ENCODE data around the gene MTFMT.

DNA sequence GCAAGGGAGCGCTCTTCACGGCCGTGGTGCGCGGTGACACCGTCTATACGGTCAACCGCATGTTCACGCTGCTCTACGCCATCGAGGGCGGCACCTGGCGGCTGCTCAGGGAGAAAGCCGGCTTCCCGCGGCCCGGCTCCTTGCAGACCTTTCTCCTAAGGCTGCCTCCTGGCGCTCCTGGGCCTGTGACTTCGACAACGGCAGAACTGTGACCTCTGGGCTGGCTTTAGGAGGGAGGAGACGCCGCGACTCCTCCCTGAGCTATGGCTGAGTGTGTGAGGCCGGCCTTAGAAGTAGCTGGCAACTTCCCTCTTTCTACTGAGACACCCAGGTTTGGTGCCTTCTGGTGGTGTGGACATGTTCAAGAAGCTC is 48.5 kb upstream of the MTFMT start:
- no peak for TF ChIP-seq POLR2A (IDR thresholded peaks at IDR 0.05)
- TF ChIP-seq CTCF (IDR thresholded peaks at IDR 0.05) = peak in 1 of 2 donors; percentile 56
- no peak for TF ChIP-seq EP300 (IDR thresholded peaks at IDR 0.05)
- TF ChIP-seq POLR2AphosphoS5 (IDR thresholded peaks at IDR 0.05) = no peak
